Gastroesophageal sphincter (tissue), 2 donors: ENCODE measurements around the gene SLIRP.

Experiments used
- EP300 ChIP-seq: sonication (generic); formaldehyde crosslinking; IDR thresholded peaks from one replicate; pipeline ENCODE4 v1.6.1; 2017; ENCODE audit warnings: antibody characterized with exemption, mild to moderate bottlenecking
- POLR2A ChIP-seq, 2 donors: fragments of 450-650 bp; IDR thresholded peaks; one replicate each; pipeline ENCODE4 v1.6.1; 2017; ENCODE audit warnings: antibody characterized with exemption in 2 of 2, mild to moderate bottlenecking in 2 of 2, moderate library complexity in 1 of 2
- POLR2AphosphoS5 ChIP-seq: sonication (generic); formaldehyde crosslinking; IDR thresholded peaks from one replicate; pipeline ENCODE4 v1.6.1; 2017; ENCODE audit warnings: antibody characterized with exemption

DNA sequence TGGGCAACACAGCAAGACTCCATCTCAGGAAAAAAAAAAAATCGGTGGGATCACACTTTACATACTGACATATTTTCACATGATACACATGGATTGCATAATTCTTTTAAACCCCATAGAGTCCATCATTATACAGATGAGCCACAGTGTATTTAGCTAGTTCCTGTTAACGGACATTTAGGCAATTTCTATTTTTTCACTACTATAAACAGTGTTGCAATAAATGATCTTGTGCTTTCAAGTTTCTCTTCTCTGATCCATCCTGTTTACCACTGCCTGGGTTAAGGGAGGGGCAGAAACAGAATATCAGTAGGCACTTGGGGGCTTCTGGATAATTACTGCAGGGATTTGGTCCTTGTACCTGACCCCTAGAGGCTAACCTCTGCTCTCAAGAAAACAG lies 48.1 kb upstream of the SLIRP start:
- TF ChIP-seq POLR2AphosphoS5: no peak
- no peak for TF ChIP-seq POLR2A (IDR thresholded peaks at IDR 0.05)
- TF ChIP-seq EP300: no peak
